ENCODE measurements around the gene PEG3.

PEG3 gene

GRCh38 chr19:56806639-56807038 lies 33.9 kb downstream of the PEG3 start:
- no peak for DNase-seq
